Mucosa of gallbladder (tissue), 1 donor: ENCODE data around the gene MMP12. TPM values are rescaled to one million over a fixed set of nuclear protein-coding genes. Genes with fewer than 3 reads are reported as not detected.
A peak's percentile ranks its signal among the peaks of the same experiment; 100 is the strongest.

ENCODE experiments used
- DNase-seq: peaks from one replicate; pipeline ENCODE4 v3.0.0-alpha.2; 2020; ENCODE audit warnings: low spot score
- total RNA-seq: library from RNA; stranded (reverse); gene quantifications from one replicate; pipeline ENCODE4 v1.2.1, GENCODE V29; 2021
- donor health status: DM: no; HTN: no; CAD: no.

Gene MMP12
- total RNA-seq, 1 donor from 2014 or later = 1.7 TPM

DNA sequence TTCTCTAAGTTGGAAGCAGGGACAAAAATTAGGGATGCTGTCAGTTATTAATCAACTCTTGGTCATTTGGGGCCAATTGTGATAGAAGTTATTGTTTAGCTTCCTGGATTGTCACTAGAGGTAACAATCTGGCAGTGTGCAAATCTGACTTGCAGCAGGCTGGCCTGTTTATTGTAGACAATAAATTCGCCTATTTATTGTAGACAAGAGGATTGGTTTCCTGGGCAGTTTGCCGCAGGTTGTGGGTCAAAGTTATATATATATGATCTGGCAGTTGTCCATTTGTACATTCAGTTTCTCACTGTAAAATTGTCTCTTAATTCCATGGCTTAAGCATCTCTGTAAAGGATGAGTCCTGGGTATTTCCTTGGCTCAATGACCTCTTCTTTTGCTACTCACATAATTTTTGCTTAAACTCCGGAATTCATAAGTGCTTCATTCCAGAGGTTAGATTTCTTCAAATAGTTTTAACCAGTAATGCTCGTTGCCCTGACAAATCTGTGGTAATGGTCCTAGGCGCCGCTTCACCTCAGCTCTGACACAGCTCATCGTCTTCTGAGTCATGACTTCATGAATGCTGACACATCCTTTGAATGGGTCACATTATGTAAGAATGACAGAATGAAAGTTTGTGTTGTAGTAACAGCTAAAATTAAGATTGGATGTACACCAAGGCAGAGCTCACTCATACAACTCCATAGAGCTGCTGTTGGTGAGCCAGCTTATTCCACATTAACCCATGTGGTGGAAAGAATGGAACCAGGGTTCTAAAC lies 23.6 kb downstream of the MMP12 start:
- no peak for DNase-seq

DNA sequence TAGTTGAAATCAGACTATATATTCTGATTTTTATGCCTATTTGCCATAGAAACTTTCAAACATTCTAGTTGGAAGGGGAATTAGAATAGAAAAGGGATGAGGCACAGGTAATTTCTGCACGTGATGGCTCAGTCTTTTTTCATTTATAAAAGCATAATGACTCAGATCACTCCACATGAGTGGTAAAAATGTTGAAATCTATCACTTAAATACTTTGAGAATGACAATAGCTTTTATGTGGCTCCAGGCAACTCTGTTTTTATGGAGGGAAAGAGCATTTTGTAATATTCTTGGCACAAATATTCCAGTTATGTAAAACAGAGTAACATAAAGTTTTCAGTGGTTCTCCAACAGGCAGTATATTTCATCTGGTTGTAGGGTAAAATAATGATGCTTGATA lies 25.5 kb downstream of the MMP12 start:
- no peak for DNase-seq

DNA sequence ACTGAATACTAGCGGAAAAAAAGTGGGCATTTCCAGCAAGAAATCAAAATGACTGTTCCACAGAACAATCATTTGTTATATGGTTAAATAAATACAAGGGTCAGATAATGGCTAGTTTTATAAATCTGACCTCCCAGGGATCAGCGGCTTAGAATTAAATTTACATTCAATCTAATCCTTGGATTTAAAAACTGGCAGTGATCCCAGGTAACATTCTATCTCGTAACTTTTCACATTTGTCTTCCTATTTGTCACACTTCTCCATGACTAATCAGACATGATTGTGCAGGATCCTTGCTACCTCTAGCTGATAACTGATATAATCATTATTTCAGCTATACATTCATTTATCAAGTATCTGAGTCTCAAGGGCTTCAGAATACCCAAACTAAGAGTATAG lies 28.5 kb downstream of the MMP12 start:
- no peak for DNase-seq

DNA sequence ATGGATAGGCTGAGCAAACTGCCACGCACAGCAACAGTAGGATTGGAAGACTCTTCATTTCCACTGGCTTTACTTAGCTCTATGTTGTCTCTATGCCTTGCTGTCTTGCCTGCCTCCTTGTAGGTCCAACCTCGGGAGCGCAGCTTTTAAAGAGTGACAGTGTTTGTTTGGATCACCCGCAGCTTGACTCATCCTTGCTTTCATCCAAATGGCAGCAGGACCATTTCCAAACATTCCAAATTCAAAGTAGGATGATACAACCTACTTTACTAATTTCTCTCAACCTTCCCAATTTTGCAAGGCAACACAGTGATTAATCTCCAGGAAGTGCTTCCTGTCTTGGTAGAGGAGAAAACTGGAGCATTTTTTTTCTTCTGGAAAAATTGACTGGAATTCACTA lies 31.3 kb downstream of the MMP12 start, which contains the start of gene MMP3:
MMP3 (minus strand) TSS at position 121 of the 400 bp plus-strand sequence; CDS start at position 58, 63 bp downstream.
- no peak for DNase-seq

DNA sequence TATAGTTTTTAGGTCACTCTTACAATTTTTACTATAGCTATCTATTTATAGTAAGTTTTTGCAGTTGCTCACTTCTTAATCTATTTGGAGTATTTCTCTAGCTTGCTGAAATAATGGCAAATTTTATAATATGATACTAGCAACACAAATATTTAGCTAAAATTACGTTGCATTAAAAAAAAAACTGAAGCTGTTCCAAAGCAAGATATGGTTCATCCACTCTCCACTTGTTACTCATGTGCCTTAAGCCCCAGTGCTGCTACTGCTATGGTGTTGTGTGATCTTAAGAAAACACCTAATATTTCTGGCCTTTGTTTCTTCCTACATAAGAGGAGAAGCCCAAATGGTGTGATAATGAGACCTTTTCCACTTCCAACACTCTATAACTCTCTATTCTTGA lies 31.9 kb downstream of the MMP12 start:
- DNase-seq = no peak

DNA sequence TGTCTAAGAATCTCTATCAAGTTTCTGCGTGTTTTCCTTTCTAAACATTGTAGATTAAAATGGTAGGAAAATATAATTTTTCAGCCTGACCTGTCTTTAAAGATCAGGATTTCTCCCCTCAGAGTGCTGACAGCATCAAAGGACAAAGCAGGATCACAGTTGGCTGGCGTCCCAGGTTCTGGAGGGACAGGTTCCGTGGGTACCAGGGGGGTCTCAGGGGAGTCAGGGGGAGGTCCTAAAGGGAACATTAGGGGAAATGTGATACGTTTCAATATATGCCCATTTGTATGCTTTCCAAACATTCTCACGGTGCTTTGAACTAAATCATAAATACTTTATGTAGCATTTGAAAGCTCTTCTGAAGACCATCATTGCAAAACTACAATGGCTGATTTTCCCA lies 34.8 kb downstream of the MMP12 start:
- DNase-seq = no peak

DNA sequence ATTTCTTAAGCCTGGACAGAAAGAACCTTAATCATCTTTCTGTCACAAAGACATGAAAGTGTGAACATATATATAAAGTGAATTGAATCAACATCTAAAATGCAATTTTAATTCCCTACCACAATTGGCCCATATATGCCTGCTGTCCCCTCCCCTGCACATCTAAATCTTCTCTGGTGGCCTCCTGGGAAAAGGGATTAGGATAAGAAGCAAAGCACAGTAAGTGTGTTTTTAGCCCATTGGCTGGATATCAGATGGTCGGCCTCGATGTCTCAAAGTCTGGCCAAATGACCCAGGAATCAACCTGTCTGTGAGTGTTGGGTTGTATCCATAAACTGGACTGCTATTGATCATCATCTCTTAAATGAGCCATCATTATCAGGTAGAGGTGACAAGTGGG lies 37.1 kb downstream of the MMP12 start:
- no peak for DNase-seq

DNA sequence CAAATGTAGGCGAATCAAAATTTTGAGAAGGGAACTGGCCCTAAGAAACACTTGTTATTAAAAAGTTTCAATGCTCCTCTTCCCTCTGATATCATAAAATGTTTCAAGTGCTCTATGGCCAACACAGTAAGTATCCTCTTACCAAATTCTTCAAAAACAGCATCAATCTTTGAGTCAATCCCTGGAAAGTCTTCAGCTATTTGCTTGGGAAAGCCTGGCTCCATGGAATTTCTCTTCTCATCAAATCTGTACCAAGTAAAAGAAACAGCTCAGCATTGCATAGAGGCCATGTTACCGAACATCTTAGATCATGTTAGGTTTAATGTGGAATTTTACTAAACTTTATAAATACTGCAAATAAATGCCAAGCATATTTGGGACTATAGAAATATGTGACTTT lies 37.6 kb downstream of the MMP12 start:
- DNase-seq = no peak

DNA sequence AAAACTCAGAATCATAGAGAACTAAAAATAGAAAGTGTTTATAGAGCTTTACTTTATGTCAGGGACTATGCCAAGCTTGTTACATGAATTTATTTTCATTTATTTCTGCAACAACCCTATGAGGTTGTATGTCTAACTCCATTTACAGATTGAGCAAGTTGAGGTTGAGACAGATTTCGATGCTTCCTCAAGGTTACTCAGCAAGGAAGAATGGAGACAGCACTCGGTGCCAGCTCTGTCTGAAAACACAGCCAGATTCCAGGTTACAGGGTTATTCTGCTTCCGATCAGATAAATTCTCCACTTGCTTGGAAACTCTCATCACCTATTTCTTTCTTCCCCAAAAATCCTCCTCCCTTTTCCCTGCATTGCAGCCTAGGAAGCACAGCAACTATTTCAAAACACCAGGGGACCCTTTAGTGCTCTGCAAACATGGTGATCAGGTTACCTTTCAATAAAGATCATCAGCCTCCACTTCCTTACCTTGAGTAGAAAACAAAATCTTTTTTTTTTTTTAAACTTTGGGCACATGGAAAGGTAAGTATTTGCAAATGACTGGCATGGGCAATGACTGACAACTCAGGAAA lies 38.4 kb downstream of the MMP12 start:
- peak; percentile 30 for DNase-seq

DNA sequence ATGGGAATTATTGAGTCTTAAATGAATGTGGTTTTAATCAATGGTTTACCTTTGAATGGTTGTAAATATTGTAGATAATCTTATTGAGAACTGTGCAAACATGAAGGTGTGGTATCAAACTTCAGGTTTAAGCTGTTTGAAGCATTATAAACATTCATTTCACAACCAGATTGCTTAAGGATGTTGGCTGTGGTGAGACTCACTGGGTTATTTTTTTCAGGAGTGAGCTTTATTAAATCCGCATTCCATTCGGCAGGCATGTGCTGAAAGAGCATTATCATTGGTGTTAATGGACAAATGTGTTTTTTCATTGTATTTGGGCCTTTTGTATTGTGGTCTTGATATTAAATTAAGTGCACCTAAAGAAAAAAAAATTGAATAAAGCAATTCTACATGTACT lies 41.1 kb downstream of the MMP12 start:
- DNase-seq = no peak

DNA sequence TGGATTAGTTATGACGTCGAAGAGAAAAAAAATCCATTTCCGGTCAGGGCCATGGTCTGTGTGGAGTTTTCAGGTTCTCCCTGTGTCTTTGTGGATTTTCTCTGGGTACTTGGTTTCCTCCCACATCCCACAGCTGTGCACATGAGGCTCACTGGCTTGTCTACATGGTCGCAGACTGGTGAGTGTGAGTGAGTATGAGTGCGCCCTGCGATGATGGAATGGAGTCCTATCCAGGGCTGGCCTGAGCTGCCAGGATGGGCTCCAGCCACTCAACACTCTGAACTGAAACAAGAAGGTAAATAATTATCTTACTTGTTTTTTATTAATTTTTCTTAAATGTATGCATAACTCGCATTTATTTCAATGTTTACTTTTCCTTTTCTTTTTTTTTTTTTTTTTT lies 42.2 kb downstream of the MMP12 start:
- no peak for DNase-seq

DNA sequence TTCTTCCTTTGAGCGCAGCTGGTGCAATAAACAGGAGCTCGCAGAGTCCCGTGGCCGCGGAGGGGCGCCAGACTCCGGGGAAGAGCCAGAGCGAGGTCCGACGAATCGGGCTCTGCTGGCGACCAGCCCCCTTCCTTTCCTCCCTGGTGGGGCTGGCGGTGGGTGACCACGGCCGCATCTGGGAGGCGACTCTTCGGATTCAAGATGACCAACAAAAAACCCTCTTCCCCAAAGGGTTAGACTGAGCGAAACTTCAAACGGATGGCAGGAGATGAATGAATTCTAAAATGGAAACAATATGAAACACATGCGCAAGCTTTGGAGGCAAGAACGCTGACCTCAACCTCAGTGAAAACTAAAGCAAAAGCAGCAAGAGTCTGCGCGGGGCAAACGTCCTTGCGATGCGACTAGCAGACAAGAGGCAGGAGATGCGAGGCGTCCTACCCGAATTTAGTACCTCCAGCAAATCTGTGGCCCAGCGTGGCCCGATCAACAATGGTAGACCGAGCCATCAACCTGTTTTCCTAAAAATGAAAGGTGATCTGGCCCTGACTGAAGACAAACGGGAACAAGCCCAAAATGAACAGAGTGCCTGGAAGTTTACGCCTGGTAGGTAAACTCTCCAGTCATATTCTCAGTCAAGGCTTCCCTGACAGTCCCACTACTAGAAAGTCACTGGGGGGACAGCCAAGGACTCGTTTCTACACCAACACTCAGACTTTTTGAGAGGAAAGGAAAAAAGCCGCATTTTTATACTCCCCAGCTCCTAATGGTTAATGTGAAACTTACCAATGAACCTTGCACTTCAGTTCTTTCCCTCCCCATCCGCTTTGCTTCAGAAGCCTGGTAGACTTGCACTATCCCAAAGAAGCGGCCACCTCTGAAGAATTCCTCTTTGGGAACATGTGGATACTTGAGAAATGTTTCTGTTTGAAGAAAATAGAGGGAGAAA lies 43.0 kb downstream of the MMP12 start:
- DNase-seq = peak; percentile 79

DNA sequence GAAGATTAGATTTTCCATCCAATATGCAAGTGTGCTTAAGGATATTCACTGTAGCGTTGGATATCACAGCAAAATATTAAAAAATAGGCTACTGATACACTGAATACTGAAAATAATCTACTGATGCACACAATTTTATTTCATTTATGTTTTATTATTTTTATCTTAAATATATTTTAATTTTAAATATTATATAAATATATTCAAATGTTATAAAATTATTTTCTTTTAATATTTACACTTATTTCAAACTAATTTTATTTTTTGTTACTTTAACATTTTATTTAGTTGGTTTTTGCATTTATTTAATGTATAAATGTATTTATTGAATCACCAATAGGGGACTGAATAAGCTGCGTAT lies 43.7 kb downstream of the MMP12 start:
- DNase-seq = no peak

DNA sequence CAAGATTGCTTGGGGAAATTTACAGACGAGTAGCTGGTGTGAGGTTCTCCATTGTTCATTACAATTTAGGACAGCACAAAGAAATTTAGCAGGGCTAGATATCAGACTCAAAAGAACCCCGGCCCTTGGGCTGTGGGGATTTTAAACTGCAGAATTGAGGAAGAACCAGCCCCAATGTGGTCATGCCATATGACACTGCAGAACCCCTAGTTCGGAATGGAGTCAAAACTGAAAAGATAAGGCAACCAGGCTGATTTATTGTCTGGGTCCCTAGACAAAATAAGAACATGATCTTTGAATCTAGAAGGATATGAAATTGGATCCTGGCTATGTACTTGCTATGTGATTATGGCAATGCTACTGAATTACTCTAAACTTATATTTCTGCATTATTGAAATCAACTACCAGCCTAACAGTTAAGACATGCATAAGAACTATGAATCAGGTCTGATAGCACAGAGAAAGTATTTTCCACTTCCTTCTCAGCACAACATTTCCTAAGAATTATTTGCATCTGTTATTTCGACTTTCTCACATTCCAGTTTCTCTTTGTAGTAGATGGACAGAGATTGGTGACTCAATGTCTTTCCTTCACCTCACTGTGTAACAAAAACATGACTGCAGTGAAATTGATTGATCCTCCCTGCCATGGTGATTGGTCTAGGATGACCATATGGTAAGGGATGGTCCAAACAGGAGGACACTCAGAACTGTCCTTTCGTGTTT lies 44.6 kb downstream of the MMP12 start:
- no peak for DNase-seq

DNA sequence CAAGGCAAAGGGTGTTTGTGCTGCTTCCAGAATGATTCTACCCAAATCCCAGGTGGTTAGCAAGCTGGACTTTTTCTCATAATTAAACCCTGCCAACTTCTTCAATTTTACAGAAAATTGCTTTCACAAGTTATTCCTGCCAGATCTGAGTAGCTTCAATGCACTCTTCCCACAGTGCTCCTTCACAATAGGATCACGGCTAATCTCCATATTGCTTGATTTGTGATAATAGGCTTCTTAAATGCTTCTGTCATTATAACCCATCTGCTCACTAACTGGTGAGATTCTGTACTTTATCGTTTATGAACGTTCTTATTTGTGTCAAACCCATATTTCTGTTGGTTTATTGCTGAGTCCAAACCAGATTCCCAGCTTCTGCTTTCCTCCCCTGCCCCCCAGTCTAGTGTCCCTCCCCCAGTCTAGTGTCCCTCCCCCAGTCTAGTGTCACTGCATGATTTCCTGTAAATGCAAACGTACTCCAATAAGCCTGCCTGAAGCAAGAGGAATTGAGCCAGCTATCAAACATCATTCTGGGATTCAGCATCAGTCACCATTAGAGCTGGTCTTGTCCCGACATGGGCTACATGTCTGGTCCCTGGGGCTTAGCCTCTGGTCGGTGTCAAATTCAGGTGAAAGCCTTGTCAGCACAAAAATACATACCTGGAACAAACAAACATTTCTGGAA lies 45.3 kb downstream of the MMP12 start:
- no peak for DNase-seq

DNA sequence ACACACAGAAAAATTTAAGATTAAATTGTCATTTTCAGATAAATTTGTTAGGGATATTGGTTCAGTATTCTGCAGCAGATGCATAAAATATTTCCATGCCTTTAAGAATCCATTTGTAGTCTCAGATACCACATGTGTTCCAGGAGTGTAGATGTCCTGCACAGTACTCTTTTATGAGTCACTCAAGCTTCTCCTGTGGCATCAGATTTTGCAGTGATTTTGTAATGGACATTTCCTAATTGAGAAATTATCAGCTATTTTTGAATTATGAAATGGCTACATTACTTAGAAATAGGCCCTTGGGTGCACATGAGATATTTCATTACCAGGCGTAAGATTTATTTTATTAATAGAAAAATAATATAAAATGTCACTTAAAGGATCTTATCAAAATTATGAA lies 50.2 kb downstream of the MMP12 start:
- no peak for DNase-seq

DNA sequence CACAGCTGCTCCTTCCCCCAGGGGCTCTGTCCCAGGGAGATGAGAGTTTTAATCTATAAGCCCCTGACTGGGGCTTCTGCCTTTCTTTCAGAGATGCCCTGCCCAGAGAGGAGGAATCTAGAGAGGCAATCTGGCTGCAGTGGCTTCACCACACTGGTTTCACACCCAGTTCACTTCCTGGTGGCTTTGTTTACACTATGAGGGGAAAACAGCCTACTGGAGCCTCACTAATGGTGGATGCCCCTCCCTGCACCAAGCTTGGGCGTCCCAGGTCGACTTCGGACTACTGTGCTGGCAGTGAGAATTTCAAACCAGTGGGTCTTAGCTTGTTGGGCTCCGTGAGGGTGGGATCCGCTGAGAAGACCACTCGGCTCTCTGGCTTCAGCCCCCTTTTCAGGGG lies 55.3 kb downstream of the MMP12 start:
- DNase-seq = no peak

DNA sequence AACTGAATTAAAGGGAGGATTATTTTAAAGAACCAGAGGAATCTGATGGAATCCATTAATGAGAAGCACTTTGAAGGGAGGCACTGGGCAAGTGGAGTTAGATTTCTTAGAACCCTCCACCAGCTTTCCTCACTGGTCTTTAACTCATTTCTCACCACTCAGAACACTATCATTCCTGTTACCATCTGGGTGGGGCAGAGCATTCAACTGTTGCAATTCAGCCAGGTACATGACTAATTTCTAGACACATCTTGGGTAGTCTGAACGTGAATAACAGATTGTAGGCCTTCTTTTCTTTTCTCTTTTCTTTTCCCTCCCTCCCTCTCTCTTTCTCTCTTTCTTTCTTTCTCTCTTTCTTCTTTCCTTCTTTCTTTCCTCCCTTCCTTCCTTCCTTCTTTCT lies 61.3 kb downstream of the MMP12 start:
- no peak for DNase-seq
